Measurements from ENCODE around the gene FRMPD1. TPM values are rescaled to one million over a fixed set of nuclear protein-coding genes. Genes with fewer than 3 reads are reported as not detected.
"Not testable (repeated sequence)": the region's sequence is repeated elsewhere in the genome, so short reads cannot be mapped to it uniquely, and the experiment has no call there.

The FRMPD1 gene
- total and polyA plus RNA-seq, 8 donors: 0.16 to 1.5 (median 0.53) TPM

DNA sequence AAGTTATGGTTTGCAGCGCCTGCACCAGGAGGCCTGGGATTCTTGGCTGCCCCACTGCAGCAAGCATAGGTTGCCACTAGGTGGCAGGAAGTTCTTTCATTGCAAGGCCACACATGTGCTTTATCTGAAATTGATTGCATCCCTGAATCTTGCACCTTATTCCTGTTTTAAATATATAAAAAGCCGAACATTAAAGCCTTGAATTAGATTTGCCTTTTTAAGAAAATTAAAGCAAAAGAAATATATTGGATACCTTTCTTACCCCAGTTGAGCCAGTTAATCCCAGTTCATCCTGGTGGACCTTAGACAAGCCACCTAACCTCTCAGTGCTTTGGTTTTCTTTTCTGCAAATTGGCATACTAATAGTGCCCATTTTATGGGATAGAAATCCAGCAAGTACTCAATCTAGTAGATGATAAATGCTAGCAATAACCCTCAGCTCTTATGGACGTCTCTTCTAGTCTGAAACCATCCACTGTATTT, 96.6 kb downstream of the FRMPD1 start:
- H3K9me3 ChIP-seq: no peaks in the 10 kb centered on the region
- peak; percentile 83 to 99 (median 97) for ATAC-seq
- TF ChIP-seq, protein P1, sequence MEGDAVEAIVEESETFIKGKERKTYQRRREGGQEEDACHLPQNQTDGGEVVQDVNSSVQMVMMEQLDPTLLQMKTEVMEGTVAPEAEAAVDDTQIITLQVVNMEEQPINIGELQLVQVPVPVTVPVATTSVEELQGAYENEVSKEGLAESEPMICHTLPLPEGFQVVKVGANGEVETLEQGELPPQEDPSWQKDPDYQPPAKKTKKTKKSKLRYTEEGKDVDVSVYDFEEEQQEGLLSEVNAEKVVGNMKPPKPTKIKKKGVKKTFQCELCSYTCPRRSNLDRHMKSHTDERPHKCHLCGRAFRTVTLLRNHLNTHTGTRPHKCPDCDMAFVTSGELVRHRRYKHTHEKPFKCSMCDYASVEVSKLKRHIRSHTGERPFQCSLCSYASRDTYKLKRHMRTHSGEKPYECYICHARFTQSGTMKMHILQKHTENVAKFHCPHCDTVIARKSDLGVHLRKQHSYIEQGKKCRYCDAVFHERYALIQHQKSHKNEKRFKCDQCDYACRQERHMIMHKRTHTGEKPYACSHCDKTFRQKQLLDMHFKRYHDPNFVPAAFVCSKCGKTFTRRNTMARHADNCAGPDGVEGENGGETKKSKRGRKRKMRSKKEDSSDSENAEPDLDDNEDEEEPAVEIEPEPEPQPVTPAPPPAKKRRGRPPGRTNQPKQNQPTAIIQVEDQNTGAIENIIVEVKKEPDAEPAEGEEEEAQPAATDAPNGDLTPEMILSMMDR (IDR thresholded peaks at IDR 0.05): peak; percentile 83 to 93 (median 86)
- H3K4me1 ChIP-seq: no peaks in the 10 kb centered on the region
- no peak overlapping the region for H3K4me3 ChIP-seq
- H3K36me3 ChIP-seq: no peaks in the 10 kb centered on the region
- H3K27me3 ChIP-seq: no peaks in the 10 kb centered on the region
- DNase-seq: peak in 5 of 6 donors; percentile 52 to 76 (median 57)
- no peak overlapping the region for H3K27ac ChIP-seq
- 11 to 19% methylated on average over 3 of the region's 3 CpGs for WGBS, 2 donors
- intact Hi-C loops (cut with DNase I): no loop called here
- no peak for FAIRE-seq

DNA sequence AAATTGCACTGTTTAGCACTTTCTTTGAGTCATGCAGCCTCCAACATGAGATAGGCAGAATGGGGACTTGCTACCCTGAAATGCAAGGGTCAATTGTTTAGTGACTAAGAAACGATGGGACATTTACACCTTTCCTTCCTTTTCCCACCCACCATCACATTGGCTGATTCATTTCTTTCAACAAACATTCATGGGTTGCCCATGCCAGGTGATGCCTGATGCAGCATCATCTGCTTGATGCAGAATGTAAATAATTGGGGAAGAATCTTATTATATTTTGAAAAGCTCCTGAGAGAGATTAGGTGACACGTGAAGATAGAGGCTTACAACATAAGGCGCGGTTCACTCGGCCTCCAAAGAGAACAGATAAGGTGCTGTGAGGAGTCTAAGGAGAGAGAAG, 98.4 kb downstream of the FRMPD1 start:
- no peaks in the 10 kb centered on the region for H3K27me3 ChIP-seq
- no peak for FAIRE-seq
- 42 to 43% methylated on average over 5 of the region's 5 CpGs for WGBS, 2 donors
- TF ChIP-seq, protein P1 (IDR thresholded peaks at IDR 0.05): no peak
- no peak for ATAC-seq
- no peaks in the 10 kb centered on the region for H3K36me3 ChIP-seq
- no peak overlapping the region for H3K4me3 ChIP-seq
- intact Hi-C loops (cut with DNase I): no loop called here
- H3K27ac ChIP-seq: no peak overlapping the region
- H3K4me1 ChIP-seq: no peaks in the 10 kb centered on the region
- no peak for DNase-seq
- no peaks in the 10 kb centered on the region for H3K9me3 ChIP-seq

DNA sequence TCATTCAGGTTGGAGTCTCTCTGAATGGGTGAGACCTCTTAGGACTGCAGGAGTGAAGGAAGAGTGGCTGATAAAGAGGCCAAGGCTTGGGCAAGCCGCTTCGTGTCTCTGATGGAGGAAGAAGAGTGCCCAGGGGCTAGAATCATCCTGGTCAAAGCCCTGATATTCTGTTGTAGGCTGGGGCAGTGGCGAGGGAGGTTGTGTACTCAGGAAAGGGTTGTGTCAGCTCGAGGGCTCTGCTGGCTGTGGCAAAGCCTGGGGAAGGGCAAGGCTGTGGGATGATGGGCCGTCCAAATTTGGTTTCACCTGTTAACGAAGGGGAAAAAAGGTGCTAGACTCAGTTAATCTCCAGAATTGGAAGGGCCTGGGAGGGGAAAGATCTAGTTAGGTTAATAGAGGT, 100.4 kb downstream of the FRMPD1 start:
- no peak for ATAC-seq
- no peak for FAIRE-seq
- Histone ChIP-seq H3K9me3 (no peaks in the 10 kb centered on the region), H3K4me1 (peaks cover 0 to 11% (median 4%) of the 10 kb centered on the region in 3 donors), H3K27ac (no peak overlapping the region), H3K4me3 (no peak overlapping the region), H3K27me3 (no peaks in the 10 kb centered on the region), H3K36me3 (no peaks in the 10 kb centered on the region)
- 67 to 77% methylated on average over 6 of the region's 6 CpGs for WGBS, 2 donors
- intact Hi-C loops (cut with DNase I): loop anchor here in 1 of 3 donors (10.0 kb wide), 1 partner anchor 266 kb away; the partner anchor contains the start of gene POLR1E
- TF ChIP-seq, protein P1 (IDR thresholded peaks at IDR 0.05): no peak
- no peak for DNase-seq

DNA sequence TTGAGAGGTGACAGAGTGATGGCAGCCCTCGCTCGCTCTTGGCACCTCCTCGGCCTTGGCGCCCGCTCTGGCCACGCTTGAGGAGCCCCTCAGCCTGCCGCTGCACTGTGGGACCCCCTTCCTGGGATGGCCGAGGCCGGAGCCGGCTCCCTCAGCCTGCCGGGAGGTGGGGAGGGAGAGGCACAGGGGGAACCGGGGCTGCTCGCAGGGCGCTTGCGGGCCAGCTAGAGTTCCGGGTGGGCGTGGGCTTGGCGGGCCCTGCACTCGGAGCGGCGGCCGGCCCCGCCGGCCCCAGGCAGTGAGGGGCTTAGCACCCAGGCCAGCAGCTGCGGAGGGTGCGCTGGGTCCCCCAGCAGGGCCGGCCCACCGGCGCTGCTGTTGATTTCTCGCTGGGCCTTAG, 101.0 kb downstream of the FRMPD1 start:
- FAIRE-seq, H3K9me3 ChIP-seq, H3K27me3 ChIP-seq, H3K36me3 ChIP-seq, H3K27ac ChIP-seq, ATAC-seq, H3K4me3 ChIP-seq: not testable (repeated sequence)
- DNase-seq: peak in 1 of 6 donors; percentile 63
- intact Hi-C loops (cut with DNase I): loop anchor here in 1 of 3 donors (10.0 kb wide), 1 partner anchor 267 kb away; the partner anchor contains the start of gene POLR1E
- 78 to 88% methylated on average over 21 to 30 of the region's 30 CpGs for WGBS, 2 donors
- peaks cover 0 to 11% (median 4%) of the 10 kb centered on the region in 3 donors for H3K4me1 ChIP-seq

DNA sequence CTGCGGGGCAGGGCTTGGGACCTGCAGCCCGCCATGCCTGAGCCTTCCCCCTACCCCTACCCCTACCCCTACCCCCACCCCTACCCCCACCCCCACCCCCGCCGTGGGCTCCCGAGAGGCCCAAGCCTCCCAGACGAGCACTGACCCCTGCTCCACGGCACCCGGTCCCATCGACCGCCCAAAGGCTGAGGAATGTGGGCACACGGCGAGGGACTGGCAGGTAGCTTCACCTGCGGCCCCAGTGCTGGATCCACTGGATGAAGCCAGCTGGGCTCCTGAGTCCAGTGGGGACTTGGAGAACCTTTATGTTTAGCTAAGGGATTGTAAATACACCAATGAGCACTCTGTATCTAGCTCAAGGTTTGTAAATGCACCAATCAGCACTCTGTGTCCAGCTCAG, 101.4 kb downstream of the FRMPD1 start:
- H3K4me1 ChIP-seq: peaks cover 0 to 11% (median 4%) of the 10 kb centered on the region in 3 donors
- H3K27me3 ChIP-seq, DNase-seq, H3K27ac ChIP-seq, FAIRE-seq, H3K4me3 ChIP-seq, H3K9me3 ChIP-seq, ATAC-seq, H3K36me3 ChIP-seq: not testable (repeated sequence)
- intact Hi-C loops (cut with DNase I): loop anchor here in 1 of 3 donors (10.0 kb wide), 1 partner anchor 267 kb away; the partner anchor contains the start of gene POLR1E
- WGBS, 2 donors: 88 to 95% methylated on average over 10 to 13 of the region's 13 CpGs
